Transverse colon (tissue), 4 donors: ENCODE data around the gene NLGN1.

ENCODE experiments used
- POLR2A ChIP-seq: fragments of 450-650 bp; IDR thresholded peaks from one replicate; pipeline ENCODE4 v1.6.1; 2016; ENCODE audit warnings: antibody characterized with exemption, mild to moderate bottlenecking, moderate library complexity
- POLR2AphosphoS5 ChIP-seq, 3 donors: sonication (generic); formaldehyde crosslinking; IDR thresholded peaks; one replicate each; pipeline ENCODE4 v1.6.1; 2016; ENCODE audit warnings: antibody characterized with exemption in 3 of 3
- TF ChIP-seq, protein P1 (sequence below), 5 experiments: fragments of 200-600 bp in 3 of 5; fragments of 450-650 bp in 2 of 5; sonication (generic) in 3 of 5; IDR thresholded peaks; 1 replicate in 2 of 5; 2 replicates in 3 of 5; pipeline ENCODE4 v1.5.1; 2016 to 2017; ENCODE audit warnings: antibody characterized with exemption in 5 of 5, inconsistent platforms in 3 of 5, mild to moderate bottlenecking in 2 of 5, moderate library complexity in 1 of 5

DNA sequence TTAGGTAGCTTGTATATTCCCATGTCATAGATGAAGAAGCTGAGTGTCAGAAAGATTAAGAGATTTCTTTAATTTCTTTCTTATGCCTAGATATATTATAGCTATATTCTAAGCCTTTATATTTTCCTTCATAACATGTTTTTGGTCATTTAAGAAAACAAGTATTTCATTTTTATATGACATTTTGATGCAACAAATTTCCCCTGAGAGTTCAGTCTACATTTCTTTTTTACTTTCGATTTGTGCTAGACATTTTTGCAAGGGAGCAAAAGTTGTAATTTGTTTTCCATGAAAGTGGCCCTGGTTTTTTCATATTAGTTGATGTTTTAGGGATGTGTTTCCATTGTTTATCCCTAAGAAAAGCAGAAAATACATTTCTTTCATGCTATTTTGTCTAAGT, 344.9 kb downstream of the NLGN1 start:
- no peak for TF ChIP-seq POLR2AphosphoS5 (IDR thresholded peaks at IDR 0.05)
- TF ChIP-seq, protein P1, sequence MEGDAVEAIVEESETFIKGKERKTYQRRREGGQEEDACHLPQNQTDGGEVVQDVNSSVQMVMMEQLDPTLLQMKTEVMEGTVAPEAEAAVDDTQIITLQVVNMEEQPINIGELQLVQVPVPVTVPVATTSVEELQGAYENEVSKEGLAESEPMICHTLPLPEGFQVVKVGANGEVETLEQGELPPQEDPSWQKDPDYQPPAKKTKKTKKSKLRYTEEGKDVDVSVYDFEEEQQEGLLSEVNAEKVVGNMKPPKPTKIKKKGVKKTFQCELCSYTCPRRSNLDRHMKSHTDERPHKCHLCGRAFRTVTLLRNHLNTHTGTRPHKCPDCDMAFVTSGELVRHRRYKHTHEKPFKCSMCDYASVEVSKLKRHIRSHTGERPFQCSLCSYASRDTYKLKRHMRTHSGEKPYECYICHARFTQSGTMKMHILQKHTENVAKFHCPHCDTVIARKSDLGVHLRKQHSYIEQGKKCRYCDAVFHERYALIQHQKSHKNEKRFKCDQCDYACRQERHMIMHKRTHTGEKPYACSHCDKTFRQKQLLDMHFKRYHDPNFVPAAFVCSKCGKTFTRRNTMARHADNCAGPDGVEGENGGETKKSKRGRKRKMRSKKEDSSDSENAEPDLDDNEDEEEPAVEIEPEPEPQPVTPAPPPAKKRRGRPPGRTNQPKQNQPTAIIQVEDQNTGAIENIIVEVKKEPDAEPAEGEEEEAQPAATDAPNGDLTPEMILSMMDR (IDR thresholded peaks at IDR 0.05), result no peak
- no peak for TF ChIP-seq POLR2A
